ENCODE results near the gene FAXDC2.

FAXDC2 gene

DNA sequence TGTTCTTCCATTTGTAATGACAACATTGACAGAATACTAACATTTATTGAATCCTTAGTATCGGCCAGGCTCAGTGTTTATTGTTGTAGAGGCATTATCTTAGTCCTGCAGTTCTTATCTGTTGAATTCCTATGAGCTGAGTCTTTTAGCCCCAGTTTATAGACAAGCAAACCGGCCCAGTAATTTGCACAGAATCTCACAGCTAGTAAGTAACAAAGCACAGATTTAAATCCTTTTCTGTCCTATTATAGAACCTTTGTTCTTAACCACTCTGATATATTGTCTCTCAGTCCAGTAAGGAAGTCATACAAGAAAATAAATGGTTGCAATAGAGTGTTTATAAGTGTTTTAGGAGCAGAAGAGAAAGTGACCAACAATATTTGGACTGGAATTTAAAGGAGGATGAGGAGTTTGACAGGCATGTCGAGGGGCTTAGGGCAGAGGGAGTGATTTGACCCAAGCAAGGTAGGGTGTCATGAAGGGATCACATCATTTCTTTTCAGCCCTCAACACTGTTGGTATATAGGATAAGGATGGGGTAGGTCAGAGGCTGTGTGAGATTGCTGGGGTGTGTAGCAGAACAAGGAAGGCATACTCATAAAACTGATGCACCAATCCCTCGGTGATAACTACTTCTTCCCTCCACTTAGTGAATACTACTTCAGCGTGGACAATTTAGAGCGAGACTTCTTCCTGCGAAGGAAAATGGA lies 55.7 kb downstream of the FAXDC2 start:
- no peak for DNase-seq

DNA sequence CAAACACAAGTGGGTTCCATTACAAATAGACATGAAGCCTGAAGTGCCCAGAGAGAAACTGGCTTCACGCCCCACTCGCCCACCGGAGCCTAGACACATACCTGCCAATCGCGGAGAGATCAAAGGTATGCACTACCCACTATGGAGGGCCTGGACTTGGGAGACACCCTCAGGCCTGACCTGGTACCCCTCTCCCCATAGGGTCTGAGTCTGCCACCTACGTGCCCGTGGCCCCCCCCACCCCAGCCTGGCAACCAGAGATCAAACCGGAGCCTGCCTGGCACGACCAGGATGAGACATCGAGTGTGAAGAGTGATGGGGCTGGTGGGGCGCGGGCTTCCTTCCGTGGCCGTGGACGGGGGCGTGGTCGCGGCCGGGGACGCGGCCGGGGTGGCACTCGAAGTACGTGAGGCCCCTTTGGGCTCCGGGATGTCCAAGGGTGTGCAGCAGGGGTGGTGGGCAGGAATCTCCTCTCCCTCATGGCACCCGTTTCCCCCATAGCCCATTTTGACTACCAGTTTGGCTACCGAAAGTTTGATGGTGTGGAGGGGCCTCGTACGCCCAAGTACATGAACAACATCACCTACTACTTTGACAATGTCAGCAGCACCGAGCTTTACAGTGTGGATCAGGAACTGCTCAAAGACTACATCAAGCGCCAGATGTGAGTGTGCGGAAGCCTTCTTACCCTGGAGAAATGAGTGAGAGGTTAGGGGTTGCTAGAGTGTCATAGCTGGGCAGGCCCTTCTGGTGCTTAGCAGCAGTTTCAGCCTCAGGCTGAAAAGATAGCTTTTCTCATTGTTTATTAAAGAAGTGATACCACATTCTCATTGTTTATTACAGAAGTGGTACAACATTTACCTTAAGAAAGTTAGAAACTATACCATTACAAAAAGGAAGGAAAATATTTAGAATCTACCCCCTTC lies 56.5 kb downstream of the FAXDC2 start:
- DNase-seq = no peak

DNA sequence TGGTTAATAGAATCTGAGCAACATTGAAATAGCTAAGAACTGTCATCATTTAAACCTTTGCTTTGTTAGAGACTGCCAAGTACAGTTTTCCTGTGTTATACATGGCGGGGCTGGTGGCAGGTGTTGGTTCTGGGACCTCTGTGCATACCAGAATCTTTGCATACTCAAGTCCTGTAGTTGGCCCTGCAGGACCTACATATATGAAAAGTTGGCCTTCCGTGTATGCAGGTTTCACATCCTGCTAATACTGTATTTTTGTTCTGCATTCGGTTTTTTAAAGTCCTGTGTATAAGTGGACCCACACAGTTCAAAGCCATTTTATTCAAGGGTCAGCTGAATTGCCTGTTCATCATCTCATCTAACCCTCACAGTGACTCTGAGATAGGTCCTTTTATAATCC lies 58.9 kb downstream of the FAXDC2 start:
- DNase-seq = no peak

DNA sequence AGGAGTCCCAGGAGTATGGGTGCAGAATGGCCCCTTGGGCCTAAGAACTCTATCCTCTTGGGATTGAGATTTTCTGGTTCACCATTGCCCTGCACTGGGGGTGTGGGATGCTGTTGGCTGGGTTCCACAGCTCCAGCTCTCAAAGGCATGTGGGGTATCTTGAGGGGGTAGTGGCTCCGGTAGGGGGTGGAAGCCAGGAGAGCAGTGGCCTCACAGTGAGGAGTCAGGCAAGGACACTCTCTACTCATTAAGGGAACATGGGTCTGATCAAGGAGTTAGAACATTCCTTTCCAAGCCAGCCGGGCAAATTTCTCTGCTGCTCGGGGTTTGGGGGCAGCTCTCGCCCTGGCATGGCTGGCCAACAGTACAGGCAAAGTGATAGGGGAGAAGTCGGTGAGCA lies 62.2 kb downstream of the FAXDC2 start:
- DNase-seq = no peak

DNA sequence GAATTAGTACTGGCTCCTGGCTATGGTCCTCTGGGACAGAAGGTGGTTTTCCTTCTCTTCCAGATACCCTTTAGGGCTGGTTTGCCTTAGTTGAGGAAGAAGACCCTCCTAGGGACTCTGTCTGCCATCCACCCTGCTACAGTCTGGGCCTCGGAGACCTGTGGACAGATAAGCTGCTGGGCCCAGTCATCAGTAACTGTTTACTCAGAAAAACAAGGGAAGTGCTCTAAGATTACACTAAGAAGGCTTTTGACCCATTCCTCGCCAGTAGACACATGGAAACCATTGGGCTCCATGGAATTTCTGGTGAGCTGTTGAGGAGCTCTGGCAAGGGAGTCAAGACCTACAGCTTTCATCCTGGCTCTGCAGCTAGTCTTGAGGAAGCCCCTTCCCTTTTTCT lies 64.0 kb downstream of the FAXDC2 start:
- DNase-seq = no peak

DNA sequence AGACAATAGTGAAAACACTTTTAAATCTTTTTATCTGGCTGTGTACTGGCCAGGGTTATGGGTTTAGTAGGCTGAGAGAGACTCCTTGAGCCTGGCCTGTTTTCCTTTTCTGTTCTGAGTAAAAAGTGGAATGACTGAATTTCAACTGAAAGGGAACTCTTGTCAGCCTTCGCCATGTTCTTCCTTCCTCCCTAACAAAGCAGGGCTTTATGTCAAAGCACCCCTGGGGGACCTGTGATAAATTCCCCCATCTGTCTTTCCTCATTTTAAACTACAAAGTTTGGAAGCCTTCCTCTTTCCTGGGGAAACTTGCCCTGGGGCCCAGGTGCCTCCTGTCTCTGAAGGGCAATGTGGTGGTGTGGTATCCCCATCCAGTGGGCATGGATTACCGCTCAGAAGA lies 65.5 kb downstream of the FAXDC2 start:
- no peak for DNase-seq

DNA sequence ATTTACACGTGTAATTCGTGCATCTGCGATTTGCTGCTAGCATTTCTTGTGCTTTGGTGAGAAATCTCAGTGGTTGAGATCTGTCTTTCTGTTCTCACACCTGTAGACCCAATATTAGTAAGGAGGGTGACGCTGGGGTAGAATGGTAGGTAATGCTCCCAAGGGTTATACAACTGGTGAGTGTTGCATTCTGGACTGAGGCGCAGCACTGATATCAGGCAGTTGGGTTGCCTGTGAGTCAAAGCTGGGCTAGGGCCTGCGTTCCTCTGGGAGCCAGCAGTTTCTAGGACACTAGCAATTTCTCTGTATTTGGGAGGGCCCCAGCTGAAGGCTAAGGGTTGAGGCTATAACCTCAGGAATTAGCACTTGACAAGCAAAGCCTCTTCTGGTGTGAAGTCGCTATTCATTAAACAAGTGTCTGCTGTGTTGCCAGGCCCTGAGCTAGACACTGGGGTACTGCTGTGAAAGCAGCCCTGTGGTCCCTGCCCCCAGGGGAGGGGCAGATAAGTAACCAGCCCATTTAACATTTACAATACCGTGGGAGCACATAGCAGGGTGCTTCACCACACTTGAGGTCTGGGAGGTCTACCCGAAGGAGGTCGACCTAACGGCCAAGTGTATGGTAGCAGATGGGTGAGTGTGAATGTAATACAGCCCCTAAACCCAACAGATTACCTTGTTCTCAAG lies 66.5 kb downstream of the FAXDC2 start:
- no peak for DNase-seq

DNA sequence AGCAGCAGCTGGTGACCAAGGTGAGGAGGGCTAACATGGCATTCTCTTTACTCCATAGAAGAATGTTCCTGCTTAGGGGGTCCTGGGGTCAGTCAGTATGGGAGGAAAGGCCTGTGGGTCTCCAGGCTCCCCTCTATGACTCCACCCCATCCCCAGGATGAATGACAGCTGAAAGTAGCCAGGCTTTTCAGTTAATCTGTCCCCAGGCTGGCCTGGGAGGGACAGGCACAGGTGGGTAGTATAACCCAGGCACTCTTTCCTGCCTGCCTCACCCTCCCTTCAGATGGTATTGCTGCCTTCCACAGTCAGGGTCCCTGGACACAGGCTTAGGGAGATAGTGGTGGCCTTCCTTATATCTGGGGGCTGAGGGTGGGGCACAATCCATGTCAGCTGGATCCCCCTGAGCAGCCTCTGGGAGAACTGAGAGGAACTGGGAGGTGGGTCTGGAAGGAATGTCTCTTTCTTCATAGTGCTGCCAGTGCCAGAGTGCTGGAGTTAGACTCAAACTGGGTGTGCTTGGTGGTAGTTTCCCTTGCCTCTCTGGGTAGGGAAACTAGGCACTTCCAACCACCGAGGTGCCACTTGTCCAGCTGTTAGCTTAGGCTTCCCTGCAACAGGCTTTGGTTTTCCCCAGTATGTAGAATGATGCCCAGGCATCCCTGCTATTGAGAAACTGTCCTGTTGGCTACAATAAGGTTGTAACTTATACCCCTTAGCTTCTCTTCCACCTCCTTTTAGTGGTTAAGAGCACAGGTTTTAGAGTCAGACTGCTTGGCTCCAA lies 67.4 kb downstream of the FAXDC2 start:
- no peak for DNase-seq

DNA sequence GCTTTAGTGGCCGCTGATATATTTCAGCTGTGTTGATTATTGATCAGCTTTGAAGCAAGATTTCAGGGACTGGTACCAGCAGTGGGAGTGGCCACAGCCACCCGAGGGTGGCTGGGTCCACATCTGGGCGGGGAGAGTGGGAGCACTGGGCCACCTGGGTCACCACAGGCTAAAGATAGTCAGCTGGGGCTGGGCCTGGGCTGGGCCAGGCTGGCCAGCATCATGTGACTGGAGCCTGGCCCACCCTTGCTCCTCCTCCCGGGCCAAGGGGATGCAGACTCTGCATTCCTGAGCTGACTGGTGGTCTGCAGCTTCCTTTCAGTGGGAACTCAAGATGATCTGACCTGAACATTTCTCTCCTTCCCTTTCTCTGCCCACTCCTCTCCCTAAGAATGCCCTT lies 68.1 kb downstream of the FAXDC2 start:
- no peak for DNase-seq

DNA sequence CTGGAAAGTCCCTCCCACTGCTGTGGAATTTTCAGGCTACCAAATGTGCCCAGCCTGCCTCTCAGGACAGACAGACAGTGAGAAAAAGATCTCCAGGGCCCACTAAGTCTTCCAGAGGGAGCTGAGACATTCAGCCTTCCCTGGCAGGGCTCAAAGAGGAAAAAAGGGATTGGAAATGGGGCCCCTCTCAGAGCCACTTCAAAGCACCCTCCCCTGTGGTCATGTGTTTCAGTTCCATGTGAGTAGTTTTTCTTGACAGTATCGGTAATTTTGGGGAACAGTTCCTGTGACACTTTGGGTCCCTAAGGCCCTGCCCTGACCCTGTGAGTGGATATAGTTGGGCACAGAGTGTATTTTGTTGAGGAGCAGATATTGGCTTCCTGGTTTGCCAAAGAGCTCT lies 70.3 kb downstream of the FAXDC2 start:
- no peak for DNase-seq

DNA sequence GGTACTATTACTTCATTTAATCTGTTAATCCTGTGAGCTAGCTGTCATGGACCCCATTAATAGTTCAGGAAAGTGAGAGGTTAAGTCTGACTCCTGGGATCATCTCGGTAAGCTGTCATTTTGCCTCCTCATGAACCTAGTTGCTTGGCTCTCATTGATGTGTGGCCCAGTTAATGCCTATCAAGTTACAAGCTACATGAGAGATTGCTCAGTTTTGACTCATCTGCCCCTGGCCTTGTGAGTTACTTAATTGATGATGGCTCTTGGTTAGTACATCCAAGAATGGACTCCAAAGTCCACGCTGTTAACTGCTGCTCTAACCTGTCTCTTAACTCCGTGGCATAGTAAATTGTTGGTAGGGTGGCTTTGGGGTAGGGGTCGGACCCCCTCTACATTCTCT lies 71.3 kb downstream of the FAXDC2 start:
- DNase-seq = no peak

DNA sequence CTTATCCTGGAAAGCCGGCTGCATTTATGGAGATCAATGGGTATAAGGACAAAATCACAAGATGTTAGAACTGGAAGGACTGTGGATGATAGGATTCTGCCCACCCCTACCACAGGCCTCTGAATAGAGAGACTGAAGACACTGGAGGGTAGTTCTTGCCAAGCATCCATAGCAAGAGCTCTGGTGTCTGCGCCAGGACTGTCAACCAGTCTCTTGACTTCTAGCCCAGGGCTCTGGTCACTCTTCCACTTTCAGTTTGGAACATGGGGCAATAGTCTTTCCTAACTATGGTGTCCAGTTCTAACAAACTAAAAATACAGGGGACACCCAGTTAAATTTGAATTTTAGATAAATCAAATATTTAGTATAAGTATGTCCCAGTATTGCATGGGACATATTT lies 71.9 kb downstream of the FAXDC2 start:
- no peak for DNase-seq

DNA sequence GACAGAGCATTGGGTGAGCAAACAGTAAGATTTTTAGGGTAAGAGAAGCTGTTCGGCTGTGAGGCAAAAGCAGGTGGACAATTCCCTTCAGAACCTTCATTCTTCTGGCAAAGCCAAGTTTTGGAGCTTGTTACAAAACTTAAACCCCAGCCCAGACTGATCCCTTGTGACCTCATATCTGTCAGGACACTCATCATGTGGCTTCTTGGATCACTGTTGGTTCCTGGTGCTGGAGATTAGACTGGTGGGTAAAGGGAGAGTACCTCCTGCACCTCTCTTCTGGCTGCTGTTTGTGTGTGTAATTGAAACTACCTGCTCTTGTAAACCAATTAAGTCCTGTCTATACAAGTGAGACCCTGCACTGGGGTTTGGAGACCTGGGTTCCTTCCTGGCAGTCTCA lies 74.2 kb downstream of the FAXDC2 start:
- no peak for DNase-seq

DNA sequence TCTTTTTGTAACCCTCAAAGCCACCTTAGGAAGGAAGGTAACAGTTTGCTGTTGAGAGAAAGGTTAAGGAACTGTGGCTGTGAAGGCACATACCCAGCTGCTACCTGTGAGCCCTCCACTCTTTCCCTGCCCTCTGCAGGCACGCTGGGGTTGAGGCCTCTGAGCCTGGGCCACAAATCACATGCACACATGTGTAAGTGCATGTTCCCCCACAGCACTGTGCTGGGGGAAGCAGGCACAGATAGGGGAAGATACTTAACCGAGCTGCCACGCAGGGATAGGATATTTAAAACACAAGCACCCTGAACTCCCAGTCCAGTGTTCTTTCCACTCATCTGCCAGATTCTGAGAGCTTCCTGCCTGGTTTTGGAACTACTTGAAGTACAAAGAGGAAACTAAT lies 77.1 kb downstream of the FAXDC2 start:
- no peak for DNase-seq

DNA sequence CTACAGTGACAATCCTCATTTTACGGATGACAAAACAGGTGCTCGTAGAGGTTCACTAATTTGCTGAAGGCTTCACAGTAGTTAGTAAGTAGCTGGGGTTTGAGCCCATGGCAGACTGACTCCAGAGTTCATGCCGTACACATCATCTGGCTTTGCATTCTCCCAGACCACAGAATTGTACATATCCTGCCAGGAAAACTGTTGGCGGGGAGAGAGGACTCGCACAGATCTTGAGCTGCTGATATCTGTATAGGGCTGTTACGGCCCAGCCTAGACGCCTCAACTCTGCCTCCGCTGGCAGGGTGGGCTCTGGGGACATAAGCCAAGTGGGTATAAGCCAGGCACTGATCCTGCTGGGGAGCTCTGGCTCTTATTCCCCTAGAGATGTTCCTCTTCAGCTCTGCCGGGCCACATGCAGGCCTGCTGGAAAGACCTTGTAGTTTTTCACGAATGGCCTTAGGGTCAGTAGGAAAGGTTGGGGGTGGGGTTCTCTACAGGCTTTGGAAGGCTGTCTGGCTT lies 79.0 kb downstream of the FAXDC2 start:
- DNase-seq = no peak

DNA sequence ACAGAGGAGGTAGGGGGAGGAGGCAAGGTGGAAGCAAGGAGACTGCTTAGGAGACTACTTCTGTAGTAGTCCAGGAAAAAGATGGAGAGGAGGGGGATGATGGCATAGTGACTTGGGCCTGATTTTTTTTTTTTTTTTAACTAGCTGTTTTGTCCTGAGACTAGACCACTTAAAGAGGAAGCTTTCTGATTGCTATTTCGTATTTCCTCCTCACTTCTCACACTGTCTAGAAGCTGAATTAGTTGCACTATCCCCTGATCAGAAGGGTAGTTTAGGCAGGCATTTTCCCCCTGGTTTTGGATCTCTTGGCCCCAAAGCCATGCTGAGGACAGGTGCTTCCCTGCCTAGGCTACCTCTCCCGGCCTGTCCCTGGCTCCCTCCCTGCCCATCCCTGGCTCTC lies 80.3 kb downstream of the FAXDC2 start:
- DNase-seq = no peak

All from effector CD8-positive, alpha-beta T cell (primary cell).